Astrocyte (in vitro differentiated cells and primary cell): ENCODE data around the gene LRMDA. TPM values are rescaled to one million over a fixed set of nuclear protein-coding genes. Genes with fewer than 3 reads are reported as not detected.

Experiments
- DNase-seq: peaks from one replicate; pipeline ENCODE4 v3.0.0-alpha.2; 2010; ENCODE audit warnings: low read depth
- FAIRE-seq: peaks from 2 replicates; lab custom pipeline; 2011; peaks lifted over from hg19 to GRCh38; lab: Jason Lieb, UNC
- H2AFZ ChIP-seq: 2 replicates; pipeline ENCODE4 v1.6.0; 2012; ENCODE audit warnings: low read depth, low read length, inconsistent platforms
- H3K27ac ChIP-seq: 2 replicates; pipeline ENCODE4 v1.5.1; 2011; ENCODE audit warnings: low read depth, low read length, inconsistent platforms
- H3K27me3 ChIP-seq: 2 replicates; pipeline ENCODE4 v1.6.0; 2011; ENCODE audit warnings: low read length, inconsistent platforms; ENCODE audit not compliant: insufficient read depth
- H3K36me3 ChIP-seq: 2 replicates; pipeline ENCODE4 v1.5.1; 2011; ENCODE audit warnings: low read length, inconsistent platforms; ENCODE audit not compliant: insufficient read depth
- H3K4me1 ChIP-seq: 2 replicates; pipeline ENCODE4 v1.5.1; 2011; ENCODE audit warnings: low read length, inconsistent platforms; ENCODE audit not compliant: insufficient read depth
- H3K4me2 ChIP-seq: 2 replicates; pipeline ENCODE4 v1.6.0; 2012; ENCODE audit warnings: low read length, inconsistent platforms
- H3K4me3 ChIP-seq: 2 replicates; pipeline ENCODE4 v1.5.1; 2011; ENCODE audit warnings: low read depth, mild to moderate bottlenecking, low read length, inconsistent platforms; ENCODE audit not compliant: insufficient read depth
- H3K79me2 ChIP-seq: 2 replicates; pipeline ENCODE4 v1.6.0; 2012; ENCODE audit warnings: mild to moderate bottlenecking, low read length, inconsistent platforms; ENCODE audit not compliant: insufficient read depth
- H3K9ac ChIP-seq: 2 replicates; pipeline ENCODE4 v1.6.0; 2012; ENCODE audit warnings: mild to moderate bottlenecking, low read length, inconsistent platforms
- H3K9me3 ChIP-seq: 2 replicates; pipeline ENCODE4 v1.5.1; 2012; ENCODE audit warnings: low read depth, mild to moderate bottlenecking, low read length, inconsistent platforms; ENCODE audit not compliant: insufficient read depth
- H4K20me1 ChIP-seq: 2 replicates; pipeline ENCODE4 v1.6.0; 2012; ENCODE audit warnings: low read length, inconsistent platforms; ENCODE audit not compliant: insufficient read depth
- H3K27ac Mint-ChIP-seq: one replicate; pipeline ENCODE4 v1.8.0; 2021; ENCODE audit warnings: mild to moderate bottlenecking, mixed read lengths; ENCODE audit not compliant: unreplicated experiment
- H3K27me3 Mint-ChIP-seq: one replicate; pipeline ENCODE4 v1.8.0; 2021; ENCODE audit warnings: low read depth, mixed read lengths; ENCODE audit not compliant: unreplicated experiment
- H3K36me3 Mint-ChIP-seq: one replicate; pipeline ENCODE4 v1.8.0; 2021; ENCODE audit warnings: low read depth, mixed read lengths; ENCODE audit not compliant: unreplicated experiment
- H3K4me1 Mint-ChIP-seq: one replicate; pipeline ENCODE4 v1.8.0; 2021; ENCODE audit warnings: low read depth, mixed read lengths; ENCODE audit not compliant: unreplicated experiment
- H3K4me3 Mint-ChIP-seq: one replicate; pipeline ENCODE4 v1.8.0; 2021; ENCODE audit warnings: mild to moderate bottlenecking, moderate library complexity, mixed read lengths; ENCODE audit not compliant: unreplicated experiment
- H3K9me3 Mint-ChIP-seq: one replicate; pipeline ENCODE4 v1.8.0; 2021; ENCODE audit warnings: mild to moderate bottlenecking, mixed read lengths; ENCODE audit not compliant: unreplicated experiment
- CTCF ChIP-seq: IDR thresholded peaks from 2 replicates; pipeline ENCODE4 v1.5.1; 2011; ENCODE audit warnings: low read depth, mild to moderate bottlenecking, inconsistent platforms, low read length, moderate library complexity; ENCODE audit not compliant: insufficient read depth
- EZH2 ChIP-seq: IDR thresholded peaks from 2 replicates; pipeline ENCODE4 v1.6.1; 2012; ENCODE audit warnings: mild to moderate bottlenecking, low read length, inconsistent platforms; ENCODE audit not compliant: insufficient read depth
- total RNA-seq: library from RNA; stranded (reverse); gene quantifications from 2 replicates; pipeline ENCODE4 v1.2.1, GENCODE V29; 2021

Gene LRMDA
- total RNA-seq, 1 donor from 2014 or later: 2.7 TPM

- H3K9me3 ChIP-seq: no peaks in the 10 kb centered on the region
- no peak overlapping the region for H3K4me2 ChIP-seq
- FAIRE-seq (no peak), DNase-seq (no peak)
- H3K9ac ChIP-seq: no peak overlapping the region
- Mint-ChIP-seq H3K9me3 (no peaks in the 10 kb centered on the region), H3K36me3 (no peaks in the 10 kb centered on the region), H3K27ac (no peak overlapping the region), H3K4me1 (peaks cover 10% of the 10 kb centered on the region), H3K27me3 (no peaks in the 10 kb centered on the region), H3K4me3 (no peak overlapping the region)
- no peaks in the 10 kb centered on the region for H3K4me1 ChIP-seq
- no peaks in the 10 kb centered on the region for H4K20me1 ChIP-seq
- H3K36me3 ChIP-seq: no peaks in the 10 kb centered on the region
- H2AFZ ChIP-seq: no peak overlapping the region
- no peaks in the 10 kb centered on the region for H3K79me2 ChIP-seq
- no peak overlapping the region for H3K27ac ChIP-seq
- H3K27me3 ChIP-seq: no peaks in the 10 kb centered on the region
- TF ChIP-seq CTCF: no peak
- no peak for TF ChIP-seq EZH2
- no peak overlapping the region for H3K4me3 ChIP-seq
Measured at GRCh38 chr10:76198287-76199035, 767.0 kb downstream of the LRMDA start.

GRCh38 chr10:76201962-76202361, 770.5 kb downstream of the LRMDA start:
- Mint-ChIP-seq H3K4me1 (peaks cover 10% of the 10 kb centered on the region), H3K36me3 (no peaks in the 10 kb centered on the region), H3K27me3 (no peaks in the 10 kb centered on the region), H3K4me3 (no peak overlapping the region), H3K27ac (no peak overlapping the region), H3K9me3 (peaks cover 3% of the 10 kb centered on the region)
- H3K9me3 ChIP-seq: no peaks in the 10 kb centered on the region
- H4K20me1 ChIP-seq: no peaks in the 10 kb centered on the region
- H3K4me3 ChIP-seq: no peak overlapping the region
- H3K4me1 ChIP-seq: no peaks in the 10 kb centered on the region
- no peaks in the 10 kb centered on the region for H3K36me3 ChIP-seq
- H3K9ac ChIP-seq: no peak overlapping the region
- no peak overlapping the region for H3K27ac ChIP-seq
- no peaks in the 10 kb centered on the region for H3K27me3 ChIP-seq
- H2AFZ ChIP-seq: no peak overlapping the region
- no peak for DNase-seq
- FAIRE-seq: no peak
- H3K4me2 ChIP-seq: no peak overlapping the region
- no peak for TF ChIP-seq EZH2
- TF ChIP-seq CTCF: no peak
- no peaks in the 10 kb centered on the region for H3K79me2 ChIP-seq

- DNase-seq (peak; percentile 74), FAIRE-seq (peak; percentile 73)
- H3K36me3 ChIP-seq: no peaks in the 10 kb centered on the region
- no peaks in the 10 kb centered on the region for H3K79me2 ChIP-seq
- H3K27ac Mint-ChIP-seq: no peak overlapping the region
- no peak for TF ChIP-seq CTCF
- TF ChIP-seq EZH2: no peak
- no peak overlapping the region for H3K9ac ChIP-seq
- H3K4me3 Mint-ChIP-seq: no peak overlapping the region
- H3K27me3 Mint-ChIP-seq: no peaks in the 10 kb centered on the region
- H3K4me1 ChIP-seq: peaks cover 4% of the 10 kb centered on the region
- no peaks in the 10 kb centered on the region for H4K20me1 ChIP-seq
- no peaks in the 10 kb centered on the region for H3K36me3 Mint-ChIP-seq
- no peak overlapping the region for H3K27ac ChIP-seq
- no peak overlapping the region for H3K4me2 ChIP-seq
- H3K4me1 Mint-ChIP-seq: peaks cover 10% of the 10 kb centered on the region
- no peaks in the 10 kb centered on the region for H3K27me3 ChIP-seq
- H3K9me3 ChIP-seq: no peaks in the 10 kb centered on the region
- H2AFZ ChIP-seq: no peak overlapping the region
- no peak overlapping the region for H3K4me3 ChIP-seq
- H3K9me3 Mint-ChIP-seq: peaks cover 3% of the 10 kb centered on the region
Measured at GRCh38 chr10:76202777-76203176, 771.4 kb downstream of the LRMDA start.
